Upper lobe of left lung (tissue), 4 donors: ENCODE data around the gene ACACA.

ENCODE experiments used
- EP300 ChIP-seq, 4 donors: sonication (generic); formaldehyde crosslinking; IDR thresholded peaks; one replicate each; pipeline ENCODE4 v1.5.1; 2017; ENCODE audit warnings: antibody characterized with exemption in 4 of 4, control low read depth in 2 of 4
- POLR2A ChIP-seq, 4 donors: fragments of 450-650 bp; IDR thresholded peaks; one replicate each; pipeline ENCODE4 v1.5.1; 2016 to 2017; ENCODE audit warnings: antibody characterized with exemption in 4 of 4, mild to moderate bottlenecking in 2 of 4
- POLR2AphosphoS5 ChIP-seq, 2 donors: sonication (generic); formaldehyde crosslinking; IDR thresholded peaks; one replicate each; pipeline ENCODE4 v1.5.1; 2017; ENCODE audit warnings: antibody characterized with exemption in 2 of 2
- TF ChIP-seq, protein P1 (sequence below), 6 experiments: fragments of 450-650 bp in 4 of 6; fragments of 200-600 bp in 2 of 6; sonication (generic) in 2 of 6; IDR thresholded peaks; one replicate each; pipeline ENCODE4 v1.5.1; 2016 to 2019; ENCODE audit warnings: antibody characterized with exemption in 6 of 6

DNA sequence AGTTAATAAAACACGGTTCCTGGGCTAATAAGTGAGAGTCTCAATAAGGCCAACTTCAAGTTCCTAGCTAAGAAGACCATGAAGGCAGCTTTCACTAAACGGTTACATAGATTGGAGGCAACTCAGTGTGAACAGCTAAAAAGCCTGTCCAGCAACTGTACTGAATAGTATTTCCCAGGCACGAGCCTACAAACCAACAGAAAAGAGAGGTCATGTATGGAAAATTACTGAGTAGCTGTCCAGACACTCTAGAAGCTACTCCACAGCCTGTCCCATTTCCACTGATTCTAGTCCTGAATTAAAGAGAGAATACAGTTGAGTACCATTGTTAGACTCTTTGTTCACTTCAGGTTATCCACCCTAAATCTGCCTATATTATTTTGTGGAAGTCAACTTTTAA lies 67.3 kb downstream of the ACACA start:
- TF ChIP-seq POLR2AphosphoS5 (IDR thresholded peaks at IDR 0.05) (no peak), POLR2A (IDR thresholded peaks at IDR 0.05) (no peak), EP300 (IDR thresholded peaks at IDR 0.05) (no peak)
- TF ChIP-seq, protein P1, sequence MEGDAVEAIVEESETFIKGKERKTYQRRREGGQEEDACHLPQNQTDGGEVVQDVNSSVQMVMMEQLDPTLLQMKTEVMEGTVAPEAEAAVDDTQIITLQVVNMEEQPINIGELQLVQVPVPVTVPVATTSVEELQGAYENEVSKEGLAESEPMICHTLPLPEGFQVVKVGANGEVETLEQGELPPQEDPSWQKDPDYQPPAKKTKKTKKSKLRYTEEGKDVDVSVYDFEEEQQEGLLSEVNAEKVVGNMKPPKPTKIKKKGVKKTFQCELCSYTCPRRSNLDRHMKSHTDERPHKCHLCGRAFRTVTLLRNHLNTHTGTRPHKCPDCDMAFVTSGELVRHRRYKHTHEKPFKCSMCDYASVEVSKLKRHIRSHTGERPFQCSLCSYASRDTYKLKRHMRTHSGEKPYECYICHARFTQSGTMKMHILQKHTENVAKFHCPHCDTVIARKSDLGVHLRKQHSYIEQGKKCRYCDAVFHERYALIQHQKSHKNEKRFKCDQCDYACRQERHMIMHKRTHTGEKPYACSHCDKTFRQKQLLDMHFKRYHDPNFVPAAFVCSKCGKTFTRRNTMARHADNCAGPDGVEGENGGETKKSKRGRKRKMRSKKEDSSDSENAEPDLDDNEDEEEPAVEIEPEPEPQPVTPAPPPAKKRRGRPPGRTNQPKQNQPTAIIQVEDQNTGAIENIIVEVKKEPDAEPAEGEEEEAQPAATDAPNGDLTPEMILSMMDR (IDR thresholded peaks at IDR 0.05), result no peak
